8988T (cell line): Measurements from ENCODE around the gene FAM50A.
A peak's percentile ranks its signal among the peaks of the same experiment; 100 is the strongest.

Experiments
- DNase-seq: peaks from one replicate; pipeline ENCODE4 v3.0.0; 2011

The FAM50A gene

DNA sequence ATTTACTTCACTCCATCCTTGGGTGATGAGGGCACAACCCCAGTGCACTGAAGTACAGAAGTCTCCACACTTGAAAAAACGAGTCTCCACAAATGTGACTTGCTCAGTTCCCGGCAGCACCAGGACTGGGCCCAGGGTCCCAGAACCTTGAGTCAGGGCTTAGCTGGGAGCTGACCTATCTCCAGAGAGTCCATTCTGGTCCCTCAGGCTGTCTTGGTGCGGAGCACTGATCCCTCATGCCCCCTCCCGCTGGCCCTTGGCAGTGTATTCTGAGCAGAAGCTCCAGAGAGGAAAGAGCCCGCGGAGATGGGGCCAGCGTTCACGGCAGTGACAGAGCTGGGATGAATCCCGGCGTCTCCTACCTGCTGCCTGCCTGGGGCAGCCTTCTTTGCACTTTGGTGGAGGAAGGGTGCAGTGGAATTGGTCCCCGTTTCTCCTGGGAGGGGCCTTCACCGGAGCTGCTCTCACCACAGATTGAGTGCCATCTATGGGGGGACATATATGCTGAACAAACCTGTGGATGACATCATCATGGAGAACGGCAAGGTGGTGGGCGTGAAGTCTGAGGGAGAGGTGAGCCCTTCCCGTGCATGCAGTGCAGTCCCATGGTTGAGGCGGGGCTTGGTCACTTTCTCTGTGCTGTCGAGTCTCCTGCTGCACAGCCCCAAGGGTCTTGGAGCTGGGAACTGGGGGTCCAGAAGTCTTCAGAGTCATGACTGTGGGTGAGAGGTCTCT, 3.2 kb upstream of the FAM50A start:
- DNase-seq, result no peak

- no peak for DNase-seq
These were observed 2.4 kb upstream of the FAM50A start for GRCh38 chrX:154441564-154441963.

- DNase-seq, result no peak
These were observed 1.8 kb upstream of the FAM50A start for GRCh38 chrX:154441984-154442707.

DNA sequence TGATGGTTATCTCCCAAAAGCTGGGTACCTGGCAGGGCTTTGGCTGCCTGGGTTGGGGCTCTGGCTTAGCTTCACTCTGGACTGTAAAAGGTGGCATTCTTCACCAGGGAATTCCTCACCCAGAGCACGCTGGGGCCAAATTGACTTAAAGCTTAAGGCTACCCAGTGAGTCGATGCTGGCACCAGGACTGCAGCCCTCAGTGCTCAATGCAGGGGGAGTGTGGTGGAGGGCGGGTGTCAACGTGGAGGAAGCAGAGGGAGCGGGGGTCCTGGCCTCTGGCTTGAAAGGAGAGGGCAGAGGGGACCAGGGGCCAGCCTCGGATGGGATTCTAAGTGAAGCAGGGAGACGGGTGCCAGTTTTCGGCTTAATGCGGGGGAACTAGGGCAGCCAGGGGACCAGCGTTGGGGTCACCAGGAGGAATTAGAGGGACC, 446 bp upstream of the FAM50A start:
- DNase-seq, result no peak

DNA sequence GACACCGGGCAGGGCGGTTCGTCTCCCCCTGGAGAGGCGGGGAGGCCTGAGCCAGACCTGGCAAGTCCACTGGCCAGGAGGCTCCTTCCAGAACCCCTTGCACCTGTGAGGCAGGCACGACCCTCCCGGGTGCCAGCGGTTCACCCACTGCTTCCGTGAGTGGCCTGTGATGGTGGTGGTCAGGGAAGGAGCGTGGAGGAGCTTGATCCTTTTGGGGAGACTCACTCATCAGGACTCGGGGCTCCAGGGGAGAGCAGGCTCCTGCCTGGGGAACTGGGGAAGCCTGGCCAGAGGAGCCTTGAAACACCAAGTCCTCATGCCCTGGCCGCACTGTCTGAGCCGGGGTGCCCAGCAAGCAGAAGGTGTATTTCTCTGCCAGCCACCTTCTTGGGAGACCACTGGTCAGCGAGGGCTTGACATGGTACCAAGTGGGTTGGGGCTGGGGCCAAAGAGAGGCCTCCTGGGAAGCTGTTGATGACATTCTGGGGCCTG, 860 bp downstream of the FAM50A start:
- no peak for DNase-seq

DNA sequence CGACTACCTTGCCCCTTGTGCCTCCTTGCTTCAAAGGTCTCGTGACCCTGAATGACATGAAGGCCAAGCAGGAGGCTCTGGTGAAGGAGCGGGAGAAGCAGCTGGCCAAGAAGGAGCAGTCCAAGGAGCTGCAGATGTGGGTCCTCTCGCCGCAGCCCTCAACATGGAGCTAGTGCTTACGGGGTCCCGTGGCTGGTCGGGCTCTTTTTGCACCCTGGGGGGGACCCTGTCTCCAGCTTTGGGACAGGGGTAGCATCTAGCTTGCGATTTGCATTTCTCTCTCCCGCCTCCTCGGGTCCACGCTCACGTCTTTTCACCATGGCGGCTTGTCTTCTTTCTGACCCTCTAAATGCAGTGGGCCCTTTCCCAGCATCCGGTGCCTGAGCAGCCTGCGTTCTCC, 1.8 kb downstream of the FAM50A start:
- peak; percentile 20 for DNase-seq

- DNase-seq, result peak; percentile 8
These were observed 2.5 kb downstream of the FAM50A start for GRCh38 chrX:154446430-154446829.

DNA sequence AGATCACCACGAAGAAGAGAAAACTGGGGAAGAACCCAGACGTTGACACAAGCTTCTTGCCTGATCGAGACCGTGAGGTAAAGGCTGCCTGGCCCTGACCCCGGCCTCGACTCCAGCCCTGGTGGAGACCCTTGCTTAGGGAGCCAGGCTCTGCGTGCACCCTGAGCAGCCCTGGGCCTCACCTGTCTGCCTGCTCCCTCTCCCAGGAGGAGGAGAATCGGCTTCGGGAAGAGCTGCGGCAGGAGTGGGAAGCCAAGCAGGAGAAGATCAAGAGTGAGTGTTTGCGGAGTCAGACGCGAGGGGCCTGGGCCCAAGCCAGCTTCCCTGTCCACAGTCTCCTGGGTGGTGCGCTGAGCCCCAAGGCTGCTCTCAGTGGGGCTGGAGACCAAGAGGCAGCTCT, 4.5 kb downstream of the FAM50A start:
- no peak for DNase-seq

DNA sequence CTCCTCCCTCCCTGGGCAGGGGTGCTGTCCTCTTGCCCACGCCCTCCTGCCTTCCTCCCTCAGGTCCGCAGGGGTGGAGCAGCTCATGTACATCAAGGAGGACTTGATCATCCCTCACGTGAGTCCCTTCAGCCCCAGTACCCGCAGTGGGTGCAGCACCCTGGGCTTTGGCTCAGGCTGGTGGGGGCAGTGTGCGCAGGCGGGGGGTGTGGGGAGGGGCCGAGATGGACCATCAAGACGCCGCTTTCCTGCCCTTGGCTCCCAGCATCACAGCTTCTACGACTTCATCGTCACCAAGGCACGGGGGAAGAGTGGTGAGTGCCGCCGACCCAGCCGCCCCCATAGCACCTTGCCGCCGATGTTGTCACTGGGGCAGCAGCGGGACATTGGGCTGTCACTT, 5.7 kb downstream of the FAM50A start:
- DNase-seq, result no peak

- DNase-seq, result no peak
These were observed 6.4 kb downstream of the FAM50A start for GRCh38 chrX:154450312-154450711.

GRCh38 chrX:154452823-154453222, 8.9 kb downstream of the FAM50A start:
- no peak for DNase-seq

DNA sequence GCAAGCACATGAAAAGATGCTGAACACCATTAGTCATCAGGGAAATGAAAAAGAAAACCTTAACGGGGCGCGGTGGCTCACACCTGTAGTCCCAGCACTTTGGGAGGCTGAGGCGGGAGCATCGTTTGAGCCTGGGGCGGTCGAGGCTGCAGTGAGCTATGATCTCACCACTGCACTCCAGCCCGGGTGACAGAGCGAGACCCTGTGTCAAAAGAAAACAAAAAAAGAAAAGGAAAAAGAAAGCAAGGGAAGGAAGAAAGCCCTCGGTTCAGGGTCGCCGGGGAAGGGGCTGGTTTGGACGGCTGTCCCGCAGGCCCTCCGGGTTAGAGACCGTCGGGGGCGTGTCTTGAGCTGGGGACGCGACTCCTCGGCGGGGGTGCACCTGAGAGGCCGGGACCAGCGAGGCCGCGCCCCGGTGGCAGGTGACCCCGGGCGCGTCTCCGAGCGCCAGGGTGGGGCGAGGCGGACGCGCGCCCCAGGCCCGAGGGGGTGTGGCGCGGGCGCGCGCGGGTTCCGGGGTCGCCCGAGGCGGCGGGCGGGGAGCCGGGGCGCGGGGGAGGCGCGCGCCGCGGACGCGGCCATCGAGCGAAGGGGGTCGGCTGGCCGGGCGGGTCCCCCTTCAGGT, 13.7 kb downstream of the FAM50A start:
- DNase-seq, result no peak

DNA sequence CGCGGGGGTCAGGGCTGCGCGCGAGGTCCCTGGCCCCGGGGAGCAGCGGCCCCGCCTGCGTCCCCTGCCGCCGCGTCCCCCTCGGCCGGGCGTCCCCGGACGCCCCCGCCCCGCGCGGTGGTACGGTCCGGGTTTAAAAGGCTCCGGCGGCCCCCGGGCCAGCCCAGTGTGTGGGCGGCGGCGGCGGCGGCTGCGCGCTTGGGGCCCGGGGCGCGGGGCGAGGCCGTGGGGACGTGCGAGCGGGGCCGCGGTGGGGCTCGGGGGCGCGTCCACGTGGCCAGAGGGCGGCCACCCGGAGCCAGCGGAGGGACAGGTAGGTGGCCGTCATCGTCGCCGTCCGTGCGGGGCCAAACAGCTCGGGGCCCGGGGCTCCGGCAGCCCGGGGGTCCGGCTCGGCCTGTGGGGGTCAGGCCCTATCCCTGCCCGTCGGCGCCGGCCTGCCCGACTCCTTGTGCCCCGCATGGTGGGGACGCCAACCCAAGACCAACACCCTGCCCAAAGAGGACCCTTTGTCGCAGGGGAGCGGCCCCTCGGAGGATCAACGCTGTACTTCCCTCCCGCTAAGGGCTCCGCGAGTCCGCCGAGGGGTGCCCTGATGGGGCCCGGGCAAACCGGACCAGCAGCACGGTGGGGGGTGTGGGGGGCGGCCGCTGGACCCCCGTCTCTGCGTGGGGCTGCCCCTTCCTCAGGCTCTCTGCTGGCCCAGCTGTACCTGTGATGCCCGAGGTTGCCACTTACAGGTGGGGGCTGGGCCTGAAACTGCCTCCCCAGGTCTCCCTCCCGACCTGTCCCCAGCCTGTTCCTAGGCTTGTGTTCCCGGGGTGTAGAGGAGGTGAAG, 14.4 kb downstream of the FAM50A start, which contains the start of gene PLXNA3:
Gene PLXNA3 (plus strand): TSS at position 166 of the 838 bp plus-strand sequence. CDS start 1,903 bp downstream, outside the sequence.
- DNase-seq, result no peak

- no peak for DNase-seq
These were observed 15.2 kb downstream of the FAM50A start for GRCh38 chrX:154458954-154459778.

GRCh38 chrX:154459832-154460231, 15.9 kb downstream of the FAM50A start:
- DNase-seq, result no peak

DNA sequence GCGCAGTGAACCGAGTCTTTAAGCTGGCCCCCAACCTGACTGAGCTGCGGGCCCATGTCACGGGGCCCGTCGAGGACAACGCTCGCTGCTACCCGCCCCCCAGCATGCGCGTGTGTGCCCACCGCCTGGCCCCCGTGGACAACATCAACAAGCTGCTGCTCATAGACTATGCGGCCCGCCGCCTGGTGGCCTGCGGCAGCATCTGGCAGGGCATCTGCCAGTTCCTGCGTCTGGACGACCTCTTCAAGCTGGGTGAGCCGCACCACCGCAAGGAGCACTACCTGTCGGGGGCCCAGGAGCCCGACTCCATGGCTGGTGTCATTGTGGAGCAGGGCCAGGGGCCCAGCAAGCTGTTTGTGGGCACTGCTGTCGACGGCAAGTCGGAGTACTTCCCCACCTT, 16.4 kb downstream of the FAM50A start:
- no peak for DNase-seq

DNA sequence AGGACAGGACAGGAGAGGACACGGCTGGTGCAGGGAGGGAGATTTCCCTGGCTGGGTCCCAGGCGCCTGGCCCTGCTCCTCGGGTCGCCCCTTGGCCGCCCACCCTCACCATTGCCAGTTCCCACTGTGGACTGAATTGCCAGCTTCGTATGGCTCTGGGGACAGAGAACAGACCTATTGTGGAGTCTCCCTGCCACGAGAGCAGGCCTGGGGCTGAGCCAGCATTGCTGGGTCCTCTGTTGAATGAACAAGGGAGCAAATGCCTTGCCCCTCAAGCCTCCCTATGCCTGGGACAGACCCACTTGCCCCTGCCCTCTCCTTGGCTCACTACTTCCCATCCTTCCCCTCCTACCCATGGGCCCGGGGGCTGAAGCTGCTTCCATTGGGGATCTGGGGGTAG, 18.5 kb downstream of the FAM50A start:
- DNase-seq, result no peak

DNA sequence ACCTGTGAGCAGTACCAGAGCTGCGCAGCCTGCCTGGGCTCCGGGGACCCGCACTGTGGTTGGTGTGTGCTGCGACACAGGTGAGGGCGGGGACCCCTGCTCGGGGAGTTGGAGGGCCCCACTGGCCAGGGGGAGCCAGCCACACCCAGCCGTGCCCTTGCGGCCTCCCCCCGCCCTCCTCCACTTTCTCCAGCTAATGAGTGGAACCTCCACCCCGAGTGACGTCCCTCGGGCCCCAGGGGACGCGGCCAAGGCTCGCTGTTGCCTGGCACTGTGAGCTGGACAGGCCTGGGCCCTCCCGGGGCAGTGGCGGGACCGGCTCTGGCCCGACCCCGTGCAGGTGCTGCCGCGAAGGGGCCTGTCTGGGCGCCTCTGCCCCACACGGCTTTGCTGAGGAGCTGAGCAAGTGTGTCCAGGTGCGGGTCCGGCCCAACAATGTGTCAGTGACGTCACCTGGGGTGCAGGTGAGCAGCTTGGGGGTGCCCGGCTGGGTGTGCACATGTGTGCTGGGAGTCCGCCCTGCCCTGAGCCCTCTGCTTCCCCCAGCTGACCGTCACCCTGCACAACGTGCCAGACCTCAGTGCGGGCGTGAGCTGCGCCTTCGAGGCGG, 19.8 kb downstream of the FAM50A start:
- no peak for DNase-seq

GRCh38 chrX:154464806-154465365, 20.9 kb downstream of the FAM50A start:
- no peak for DNase-seq

- no peak for DNase-seq
These were observed 21.7 kb downstream of the FAM50A start for GRCh38 chrX:154465601-154466000.

- no peak for DNase-seq
These were observed 22.1 kb downstream of the FAM50A start for GRCh38 chrX:154466036-154466435.
